Mesodermal cell (in vitro differentiated cells): Measurements from ENCODE around the gene C18orf63.
"Not testable (repeated sequence)": the region's sequence is repeated elsewhere in the genome, so short reads cannot be mapped to it uniquely, and the experiment has no call there.

Experiments
- H3K27ac ChIP-seq: 2 replicates; pipeline ENCODE4 v1.7.0; 2013; ENCODE audit warnings: mild to moderate bottlenecking, low read depth, low read length, moderate library complexity; ENCODE audit not compliant: severe bottlenecking
- H3K36me3 ChIP-seq: 2 replicates; pipeline ENCODE4 v1.7.1; 2013; ENCODE audit warnings: mild to moderate bottlenecking, low read length, moderate library complexity; ENCODE audit not compliant: control insufficient read depth, insufficient read depth
- H3K4me1 ChIP-seq: one replicate; pipeline ENCODE4 v1.7.1; 2013; ENCODE audit warnings: mild to moderate bottlenecking, low read length; ENCODE audit not compliant: insufficient read depth, control insufficient read depth, poor library complexity, severe bottlenecking
- H3K4me3 ChIP-seq: 2 replicates; pipeline ENCODE4 v1.7.0; 2013; ENCODE audit warnings: low read length, control low read depth, mild to moderate bottlenecking; ENCODE audit not compliant: insufficient read depth, poor library complexity, severe bottlenecking; ENCODE audit errors: extremely low read depth
- H3K9me3 ChIP-seq: 2 replicates; pipeline ENCODE4 v1.7.1; 2013; ENCODE audit warnings: mild to moderate bottlenecking, low read length, moderate library complexity; ENCODE audit not compliant: control insufficient read depth
- WGBS, 2 experiments: methylation state at CpG; one replicate each; pipeline ENCODE4 v1.1.5; 2013; ENCODE audit warnings: missing lambda C conversion rate in 2 of 2; ENCODE audit not compliant: insufficient coverage in 2 of 2; 5-methylcytosine and 5-hydroxymethylcytosine counted together

C18orf63 gene

GRCh38 chr18:74278983-74279382 lies 36.7 kb upstream of the C18orf63 start:
- H3K4me1 ChIP-seq: no peaks in the 10 kb centered on the region
- WGBS, 2 experiments: 95 to 100% methylated on average over 1 to 7 of the region's 7 CpGs
- H3K4me3 ChIP-seq: no peak overlapping the region
- H3K9me3 ChIP-seq: no peaks in the 10 kb centered on the region
- H3K36me3 ChIP-seq: no peaks in the 10 kb centered on the region
- H3K27ac ChIP-seq: no peak overlapping the region

DNA sequence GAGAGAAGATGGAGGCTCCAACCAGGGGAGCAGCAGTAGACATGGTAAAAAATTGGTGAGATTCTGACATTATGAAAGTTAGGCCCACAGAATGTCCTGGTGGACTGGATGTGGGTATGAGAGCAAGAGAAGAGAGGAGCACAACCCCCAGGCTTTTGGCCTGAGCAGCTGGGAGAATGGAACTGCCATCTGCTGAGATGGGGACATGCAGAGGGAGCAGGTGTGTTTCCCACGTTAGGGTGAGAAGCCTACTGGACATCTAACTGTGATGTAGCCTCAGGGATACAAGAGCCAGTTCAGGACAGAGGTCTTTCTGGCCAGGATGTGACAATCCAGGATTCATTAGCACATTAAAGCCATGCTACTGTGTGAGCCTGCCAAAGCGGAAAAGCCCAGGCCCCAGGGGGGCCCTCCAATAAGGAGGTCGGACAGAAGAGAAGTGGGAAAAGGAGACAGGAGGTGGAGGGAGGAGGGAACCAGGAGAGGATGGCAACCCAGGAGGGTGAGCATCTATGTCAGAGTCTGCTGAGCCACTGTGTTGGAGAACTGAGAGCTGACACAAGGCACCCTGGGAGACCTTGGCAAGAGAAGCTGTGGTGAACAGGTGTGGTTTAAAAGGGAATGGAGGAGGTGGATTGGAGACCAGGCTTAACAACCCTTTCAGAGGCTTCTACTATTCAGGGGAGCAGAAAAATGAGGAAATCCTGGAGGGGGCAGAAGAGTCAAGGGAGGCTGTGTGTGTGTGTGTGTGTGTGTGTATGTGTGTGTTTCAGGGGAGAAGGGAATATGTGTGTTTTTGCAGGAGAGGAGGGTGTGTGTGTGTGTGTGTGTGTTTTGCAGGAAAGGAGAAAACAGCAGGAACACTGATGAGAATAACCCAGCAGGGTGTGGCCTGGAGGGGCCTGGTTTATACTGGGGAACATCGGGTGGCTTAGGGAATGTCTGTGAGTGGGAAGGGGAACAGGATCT lies 34.3 kb upstream of the C18orf63 start:
- H3K36me3 ChIP-seq: no peaks in the 10 kb centered on the region
- H3K4me3 ChIP-seq: no peak overlapping the region
- H3K27ac ChIP-seq: no peak overlapping the region
- H3K9me3 ChIP-seq: no peaks in the 10 kb centered on the region
- no peaks in the 10 kb centered on the region for H3K4me1 ChIP-seq
- WGBS, 2 experiments: 33 to 40% methylated on average over 3 to 4 of the region's 4 CpGs

DNA sequence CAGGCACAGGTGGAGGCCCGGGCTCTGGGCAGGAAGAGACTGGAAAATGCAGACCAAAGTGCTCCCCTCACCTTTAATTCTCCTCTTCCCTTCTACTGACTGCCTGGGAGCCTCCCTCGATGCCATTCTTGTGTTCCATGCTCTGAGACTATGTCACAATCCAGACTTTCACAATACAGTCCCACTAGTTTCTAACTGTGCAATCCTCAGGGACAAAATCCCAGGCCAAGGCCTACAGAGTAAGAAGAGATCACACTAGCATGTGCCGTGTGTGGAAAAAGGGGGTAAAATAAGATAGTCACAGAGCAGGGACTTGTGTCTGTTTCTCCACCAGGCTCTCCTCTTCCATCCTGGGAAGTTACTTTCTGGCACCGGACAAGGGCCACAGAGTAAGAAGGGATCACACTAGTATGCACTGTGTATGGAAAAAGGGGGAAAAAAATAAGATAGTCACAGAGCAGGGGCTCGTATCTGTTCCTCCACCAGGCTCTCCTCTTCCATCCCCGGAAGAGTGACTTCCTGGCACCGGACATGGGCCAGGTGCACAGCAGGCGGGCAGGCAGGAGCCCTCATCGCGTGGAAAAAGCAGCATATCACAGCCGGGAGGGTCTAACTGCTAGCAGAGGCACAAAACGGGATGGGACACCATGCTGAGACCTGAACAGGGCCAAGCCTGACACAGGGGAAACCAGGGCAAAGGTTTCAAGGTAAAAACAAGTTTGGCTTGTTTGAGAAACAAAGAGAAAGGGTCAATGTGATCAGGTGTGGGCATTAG lies 33.5 kb upstream of the C18orf63 start:
- no peaks in the 10 kb centered on the region for H3K9me3 ChIP-seq
- 35 to 52% methylated on average over 6 to 10 of the region's 12 CpGs for WGBS, 2 experiments
- no peak overlapping the region for H3K4me3 ChIP-seq
- no peak overlapping the region for H3K27ac ChIP-seq
- H3K36me3 ChIP-seq: no peaks in the 10 kb centered on the region
- H3K4me1 ChIP-seq: no peaks in the 10 kb centered on the region

- Histone ChIP-seq H3K9me3 (no peaks in the 10 kb centered on the region), H3K4me3 (no peak overlapping the region), H3K27ac (no peak overlapping the region), H3K36me3 (no peaks in the 10 kb centered on the region), H3K4me1 (no peaks in the 10 kb centered on the region)
- 86 to 87% methylated on average over 9 of the region's 10 CpGs for WGBS, 2 experiments
These were observed 32.7 kb upstream of the C18orf63 start for GRCh38 chr18:74282755-74283554.

GRCh38 chr18:74283646-74284045 lies 32.0 kb upstream of the C18orf63 start:
- H3K36me3 ChIP-seq: no peaks in the 10 kb centered on the region
- H3K9me3 ChIP-seq: no peaks in the 10 kb centered on the region
- no peak overlapping the region for H3K4me3 ChIP-seq
- H3K4me1 ChIP-seq: no peaks in the 10 kb centered on the region
- no peak overlapping the region for H3K27ac ChIP-seq
- WGBS, 2 experiments: 89% methylated on average over 8 to 10 of the region's 10 CpGs

DNA sequence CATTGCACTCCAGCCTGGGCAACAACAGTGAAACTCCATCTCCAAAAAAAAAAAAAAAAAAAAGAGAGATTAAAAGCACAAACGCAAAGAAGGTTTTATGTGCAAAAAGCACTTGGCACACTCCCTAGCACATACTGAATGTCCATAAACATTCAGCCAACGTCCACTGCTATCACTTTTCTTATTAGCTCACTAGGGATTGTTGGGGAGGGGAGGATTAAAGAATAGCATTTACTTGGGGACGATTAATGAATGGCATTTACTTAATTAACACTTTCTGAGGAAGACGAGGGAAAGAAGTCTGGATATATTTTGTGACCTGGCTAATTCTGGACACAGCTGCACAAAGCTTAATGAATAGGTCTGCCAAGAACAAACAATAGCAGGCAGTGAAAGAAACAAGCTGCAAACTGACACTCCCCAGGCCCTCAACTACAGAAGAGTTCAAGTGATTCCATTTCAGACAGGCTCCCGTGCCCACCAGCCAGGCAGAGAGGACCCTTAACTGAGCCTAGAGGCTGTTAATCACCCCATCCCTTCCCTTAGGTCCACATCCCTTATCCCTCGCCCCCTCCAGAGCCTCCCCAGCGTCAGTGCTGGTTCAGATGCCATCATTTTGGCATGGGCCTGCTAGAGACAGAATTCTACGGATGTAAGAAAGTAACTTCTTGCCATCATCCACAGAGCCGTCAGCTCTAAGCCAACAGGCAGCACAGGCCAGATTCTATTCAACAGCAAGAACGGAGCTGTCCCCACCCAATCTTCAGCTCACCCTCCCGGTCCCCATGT lies 31.3 kb upstream of the C18orf63 start:
- Histone ChIP-seq H3K4me3 (no peak overlapping the region), H3K4me1 (no peaks in the 10 kb centered on the region), H3K27ac (peak overlapping the region; percentile 29), H3K36me3 (no peaks in the 10 kb centered on the region), H3K9me3 (no peaks in the 10 kb centered on the region)
- 76 to 80% methylated on average over 6 to 8 of the region's 11 CpGs for WGBS, 2 experiments

- H3K4me1 ChIP-seq: no peaks in the 10 kb centered on the region
- H3K27ac ChIP-seq: peak overlapping the region; percentile 29
- WGBS, 2 experiments: 89% methylated on average over 1 of the region's 1 CpG; no CpG with 5 or more reads in 1 of the 2 experiments
- H3K36me3 ChIP-seq: no peaks in the 10 kb centered on the region
- no peaks in the 10 kb centered on the region for H3K9me3 ChIP-seq
- H3K4me3 ChIP-seq: no peak overlapping the region
These were observed 30.7 kb upstream of the C18orf63 start for GRCh38 chr18:74284980-74285355.

- H3K4me3 ChIP-seq, H3K27ac ChIP-seq, H3K4me1 ChIP-seq, H3K36me3 ChIP-seq, H3K9me3 ChIP-seq: not testable (repeated sequence)
- 100% methylated on average over 1 of the region's 3 CpGs for WGBS, 2 experiments
These were observed 30.1 kb upstream of the C18orf63 start for GRCh38 chr18:74285583-74285982.

DNA sequence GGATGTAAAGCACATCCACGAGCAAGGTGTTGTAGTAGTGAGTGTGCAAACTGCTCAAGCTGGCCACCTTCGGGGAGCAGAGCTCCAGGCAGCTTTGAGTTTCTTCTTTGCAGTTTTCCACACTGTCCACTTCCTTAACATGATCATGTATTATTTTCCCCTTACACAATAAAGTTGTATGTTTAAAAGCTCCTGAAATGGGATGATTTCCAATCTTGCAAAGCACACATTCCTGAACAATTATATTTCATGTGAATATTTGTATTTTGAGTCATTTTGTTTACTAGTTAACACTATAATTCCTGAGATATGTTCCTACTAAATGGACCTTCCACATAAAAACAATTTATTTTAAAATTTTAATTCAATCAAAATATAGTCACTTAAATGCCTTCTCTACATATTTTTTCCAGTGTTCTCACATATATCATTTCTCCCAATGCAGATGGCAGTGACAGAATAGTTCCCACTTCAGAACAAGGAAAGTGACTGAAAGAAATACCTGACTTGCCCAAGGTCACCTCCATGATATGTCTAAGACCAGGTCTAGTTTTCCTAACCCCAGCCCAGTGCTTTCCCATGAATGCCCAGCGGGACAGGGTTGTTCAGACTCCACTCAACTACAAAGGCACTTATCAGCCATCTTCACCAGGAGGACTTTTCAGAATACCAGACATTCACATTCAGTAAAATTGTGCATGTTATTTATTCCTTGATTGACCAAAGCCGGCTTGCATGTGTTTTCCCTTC lies 29.4 kb upstream of the C18orf63 start:
- Histone ChIP-seq H3K4me1 (no peaks in the 10 kb centered on the region), H3K36me3 (no peaks in the 10 kb centered on the region), H3K9me3 (no peaks in the 10 kb centered on the region), H3K27ac (no peak overlapping the region), H3K4me3 (no peak overlapping the region)
- 83 to 90% methylated on average over 1 to 2 of the region's 4 CpGs for WGBS, 2 experiments
